NOMO-1 treated with DMSO at 0.1 percent for 48 hours (cell line): ENCODE measurements around the gene RAB3IL1.

Experiments
- DNase-seq: peaks from one replicate; lab custom pipeline; 2025; ENCODE audit not compliant: unreplicated experiment; lab: John Stamatoyannopoulos, UW

The RAB3IL1 gene

DNA sequence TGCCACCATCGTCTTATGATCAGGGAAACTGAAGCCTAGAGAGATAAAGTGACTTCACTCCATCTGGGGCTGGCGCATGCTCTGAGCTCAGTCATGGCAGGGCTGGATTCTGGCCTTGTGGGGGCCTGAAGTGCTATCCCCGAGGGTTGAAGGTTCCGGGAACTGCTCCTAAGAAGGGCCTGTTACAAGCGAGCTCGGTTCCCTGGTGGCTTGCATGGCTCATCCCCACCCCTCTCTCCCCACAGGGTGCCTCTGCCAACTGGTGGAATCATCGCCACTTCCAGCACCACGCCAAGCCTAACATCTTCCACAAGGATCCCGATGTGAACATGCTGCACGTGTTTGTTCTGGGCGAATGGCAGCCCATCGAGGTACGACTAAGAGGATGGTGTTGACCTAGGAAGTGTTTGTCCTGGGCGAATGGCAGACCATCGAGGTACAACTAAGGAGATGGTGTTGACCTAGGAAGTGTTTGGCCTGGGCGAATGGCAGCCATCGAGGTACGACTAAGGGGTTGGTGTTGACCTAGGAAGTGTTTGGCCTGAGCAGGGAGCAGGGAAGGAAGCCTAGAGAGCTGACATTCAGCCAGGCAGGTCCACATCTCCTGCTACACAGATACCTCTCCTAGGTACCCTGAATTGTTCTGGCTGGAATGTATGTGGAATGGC lies 69.3 kb downstream of the RAB3IL1 start:
- DNase-seq = no peak
